HG03565 (cell line): Measurements from ENCODE around the gene SLC26A9.

Experiments
- ATAC-seq: cut with Tn5 transposase; IDR thresholded peaks from one replicate; pipeline ENCODE4 v1.9.1; 2021; ENCODE audit warnings: mild to moderate bottlenecking, moderate library complexity; ENCODE audit not compliant: unreplicated experiment

The SLC26A9 gene

GRCh38 chr1:205949753-205950152 lies 6.5 kb upstream of the SLC26A9 start:
- ATAC-seq, result no peak

- no peak for ATAC-seq
Observed at GRCh38 chr1:205948886-205949285, 5.6 kb upstream of the SLC26A9 start.

GRCh38 chr1:205948039-205948438 lies 4.8 kb upstream of the SLC26A9 start:
- ATAC-seq, result no peak

- ATAC-seq, result no peak
Observed at GRCh38 chr1:205947024-205947423, 3.8 kb upstream of the SLC26A9 start.

GRCh38 chr1:205945069-205945468 lies 1.8 kb upstream of the SLC26A9 start:
- no peak for ATAC-seq

- no peak for ATAC-seq
Observed at GRCh38 chr1:205944525-205944924, 1.3 kb upstream of the SLC26A9 start.

GRCh38 chr1:205942631-205943159 lies 561 bp downstream of the SLC26A9 start:
- ATAC-seq, result no peak

- no peak for ATAC-seq
Observed at GRCh38 chr1:205940710-205941109, 2.5 kb downstream of the SLC26A9 start.

GRCh38 chr1:205939690-205940330 lies 3.4 kb downstream of the SLC26A9 start:
- ATAC-seq, result no peak

GRCh38 chr1:205938682-205939081 lies 4.6 kb downstream of the SLC26A9 start:
- no peak for ATAC-seq

GRCh38 chr1:205936846-205937586 lies 6.2 kb downstream of the SLC26A9 start:
- ATAC-seq, result no peak

- no peak for ATAC-seq
Observed at GRCh38 chr1:205936311-205936710, 6.9 kb downstream of the SLC26A9 start.

GRCh38 chr1:205935869-205936268 lies 7.4 kb downstream of the SLC26A9 start:
- no peak for ATAC-seq

GRCh38 chr1:205934788-205935187 lies 8.5 kb downstream of the SLC26A9 start:
- ATAC-seq, result no peak

- ATAC-seq, result no peak
Observed at GRCh38 chr1:205933671-205934618, 9.3 kb downstream of the SLC26A9 start.

GRCh38 chr1:205932776-205933175 lies 10.5 kb downstream of the SLC26A9 start:
- ATAC-seq, result no peak

- ATAC-seq, result no peak
Observed at GRCh38 chr1:205930799-205931281, 12.4 kb downstream of the SLC26A9 start.

GRCh38 chr1:205930195-205930577 lies 13.1 kb downstream of the SLC26A9 start:
- no peak for ATAC-seq

GRCh38 chr1:205929496-205930194 lies 13.6 kb downstream of the SLC26A9 start:
- no peak for ATAC-seq

- ATAC-seq, result no peak
Observed at GRCh38 chr1:205928317-205928716, 14.9 kb downstream of the SLC26A9 start.
